HepG2 (cell line): ENCODE measurements around the gene HLA-DQA1.

ENCODE experiments used
- FOSL2 ChIP-seq: sonication (generic); formaldehyde crosslinking; IDR thresholded peaks from 2 replicates; pipeline ENCODE4 v1.4.0; 2020; ENCODE audit warnings: missing genetic modification reagents
- UBTF ChIP-seq: sonication (generic); formaldehyde crosslinking; IDR thresholded peaks from 2 replicates; pipeline ENCODE4 v1.4.0; 2020; ENCODE audit warnings: mild to moderate bottlenecking, missing genetic modification reagents
- ZFP37 ChIP-seq: sonication (generic); formaldehyde crosslinking; IDR thresholded peaks from 2 replicates; pipeline ENCODE4 v1.4.0; 2020; ENCODE audit warnings: missing genetic modification reagents, borderline replicate concordance
- TF ChIP-seq, protein P1 (sequence below): IDR thresholded peaks from 2 replicates; pipeline ENCODE4 v1.6.1; 2016; ENCODE audit warnings: low read depth, borderline replicate concordance
- TF ChIP-seq, protein P2 (sequence below): sonication (generic); formaldehyde crosslinking; IDR thresholded peaks from 2 replicates; pipeline ENCODE4 v1.5.0; 2020; ENCODE audit warnings: mild to moderate bottlenecking, missing genetic modification reagents, moderate library complexity
- TF ChIP-seq, protein P3 (sequence below), 2 experiments: IDR thresholded peaks; 2 replicates each; pipeline ENCODE4 v1.6.1; 2011 to 2012; ENCODE audit warnings: low read length in 2 of 2, borderline replicate concordance in 1 of 2, low read depth in 1 of 2, mild to moderate bottlenecking in 1 of 2, moderate library complexity in 1 of 2

DNA sequence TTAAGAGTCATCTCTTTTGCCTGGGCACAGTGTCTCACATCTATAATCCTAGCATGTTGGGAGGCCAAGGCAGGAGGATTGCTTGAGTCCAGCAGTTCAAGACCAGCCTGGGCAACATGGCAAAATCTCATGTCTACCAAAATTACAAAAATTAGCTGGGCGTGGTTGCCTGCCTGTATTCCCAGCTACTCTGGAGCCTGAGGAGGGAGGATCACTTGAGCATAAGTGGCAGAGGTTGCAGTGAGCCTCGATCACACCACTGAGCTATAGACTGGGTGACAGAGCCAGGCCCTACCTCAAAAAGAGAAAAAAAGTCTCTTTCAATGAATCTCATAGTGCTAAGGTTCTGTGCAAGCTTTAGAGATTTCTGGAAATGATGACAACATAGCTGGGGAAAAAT is 49.0 kb upstream of the HLA-DQA1 start:
- TF ChIP-seq, protein P1, sequence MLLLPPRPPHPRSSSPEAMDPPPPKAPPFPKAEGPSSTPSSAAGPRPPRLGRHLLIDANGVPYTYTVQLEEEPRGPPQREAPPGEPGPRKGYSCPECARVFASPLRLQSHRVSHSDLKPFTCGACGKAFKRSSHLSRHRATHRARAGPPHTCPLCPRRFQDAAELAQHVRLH (CRISPR knock-in tag) = no peak
- TF ChIP-seq ZFP37 (CRISPR knock-in tag) (no peak), FOSL2 (CRISPR knock-in tag) (no peak), UBTF (CRISPR knock-in tag) (no peak)
- TF ChIP-seq, protein P2, sequence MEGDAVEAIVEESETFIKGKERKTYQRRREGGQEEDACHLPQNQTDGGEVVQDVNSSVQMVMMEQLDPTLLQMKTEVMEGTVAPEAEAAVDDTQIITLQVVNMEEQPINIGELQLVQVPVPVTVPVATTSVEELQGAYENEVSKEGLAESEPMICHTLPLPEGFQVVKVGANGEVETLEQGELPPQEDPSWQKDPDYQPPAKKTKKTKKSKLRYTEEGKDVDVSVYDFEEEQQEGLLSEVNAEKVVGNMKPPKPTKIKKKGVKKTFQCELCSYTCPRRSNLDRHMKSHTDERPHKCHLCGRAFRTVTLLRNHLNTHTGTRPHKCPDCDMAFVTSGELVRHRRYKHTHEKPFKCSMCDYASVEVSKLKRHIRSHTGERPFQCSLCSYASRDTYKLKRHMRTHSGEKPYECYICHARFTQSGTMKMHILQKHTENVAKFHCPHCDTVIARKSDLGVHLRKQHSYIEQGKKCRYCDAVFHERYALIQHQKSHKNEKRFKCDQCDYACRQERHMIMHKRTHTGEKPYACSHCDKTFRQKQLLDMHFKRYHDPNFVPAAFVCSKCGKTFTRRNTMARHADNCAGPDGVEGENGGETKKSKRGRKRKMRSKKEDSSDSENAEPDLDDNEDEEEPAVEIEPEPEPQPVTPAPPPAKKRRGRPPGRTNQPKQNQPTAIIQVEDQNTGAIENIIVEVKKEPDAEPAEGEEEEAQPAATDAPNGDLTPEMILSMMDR (CRISPR knock-in tag) = no peak
- TF ChIP-seq, protein P3, sequence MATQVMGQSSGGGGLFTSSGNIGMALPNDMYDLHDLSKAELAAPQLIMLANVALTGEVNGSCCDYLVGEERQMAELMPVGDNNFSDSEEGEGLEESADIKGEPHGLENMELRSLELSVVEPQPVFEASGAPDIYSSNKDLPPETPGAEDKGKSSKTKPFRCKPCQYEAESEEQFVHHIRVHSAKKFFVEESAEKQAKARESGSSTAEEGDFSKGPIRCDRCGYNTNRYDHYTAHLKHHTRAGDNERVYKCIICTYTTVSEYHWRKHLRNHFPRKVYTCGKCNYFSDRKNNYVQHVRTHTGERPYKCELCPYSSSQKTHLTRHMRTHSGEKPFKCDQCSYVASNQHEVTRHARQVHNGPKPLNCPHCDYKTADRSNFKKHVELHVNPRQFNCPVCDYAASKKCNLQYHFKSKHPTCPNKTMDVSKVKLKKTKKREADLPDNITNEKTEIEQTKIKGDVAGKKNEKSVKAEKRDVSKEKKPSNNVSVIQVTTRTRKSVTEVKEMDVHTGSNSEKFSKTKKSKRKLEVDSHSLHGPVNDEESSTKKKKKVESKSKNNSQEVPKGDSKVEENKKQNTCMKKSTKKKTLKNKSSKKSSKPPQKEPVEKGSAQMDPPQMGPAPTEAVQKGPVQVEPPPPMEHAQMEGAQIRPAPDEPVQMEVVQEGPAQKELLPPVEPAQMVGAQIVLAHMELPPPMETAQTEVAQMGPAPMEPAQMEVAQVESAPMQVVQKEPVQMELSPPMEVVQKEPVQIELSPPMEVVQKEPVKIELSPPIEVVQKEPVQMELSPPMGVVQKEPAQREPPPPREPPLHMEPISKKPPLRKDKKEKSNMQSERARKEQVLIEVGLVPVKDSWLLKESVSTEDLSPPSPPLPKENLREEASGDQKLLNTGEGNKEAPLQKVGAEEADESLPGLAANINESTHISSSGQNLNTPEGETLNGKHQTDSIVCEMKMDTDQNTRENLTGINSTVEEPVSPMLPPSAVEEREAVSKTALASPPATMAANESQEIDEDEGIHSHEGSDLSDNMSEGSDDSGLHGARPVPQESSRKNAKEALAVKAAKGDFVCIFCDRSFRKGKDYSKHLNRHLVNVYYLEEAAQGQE (IDR thresholded peaks at IDR 0.05; ENCODE audit: borderline replicate concordance in 1 of 2, low read depth in 1 of 2, low read length in 2 of 2) = no peak
